ENCODE data around the gene LUZP1. TPM values are rescaled to one million over a fixed set of nuclear protein-coding genes. Genes with fewer than 3 reads are reported as not detected.

Gene LUZP1
- polyA plus RNA-seq, 1 of the 3 experiments (the other 2 are of a cell fraction) = 8.9 TPM

- TF ChIP-seq, protein P1, sequence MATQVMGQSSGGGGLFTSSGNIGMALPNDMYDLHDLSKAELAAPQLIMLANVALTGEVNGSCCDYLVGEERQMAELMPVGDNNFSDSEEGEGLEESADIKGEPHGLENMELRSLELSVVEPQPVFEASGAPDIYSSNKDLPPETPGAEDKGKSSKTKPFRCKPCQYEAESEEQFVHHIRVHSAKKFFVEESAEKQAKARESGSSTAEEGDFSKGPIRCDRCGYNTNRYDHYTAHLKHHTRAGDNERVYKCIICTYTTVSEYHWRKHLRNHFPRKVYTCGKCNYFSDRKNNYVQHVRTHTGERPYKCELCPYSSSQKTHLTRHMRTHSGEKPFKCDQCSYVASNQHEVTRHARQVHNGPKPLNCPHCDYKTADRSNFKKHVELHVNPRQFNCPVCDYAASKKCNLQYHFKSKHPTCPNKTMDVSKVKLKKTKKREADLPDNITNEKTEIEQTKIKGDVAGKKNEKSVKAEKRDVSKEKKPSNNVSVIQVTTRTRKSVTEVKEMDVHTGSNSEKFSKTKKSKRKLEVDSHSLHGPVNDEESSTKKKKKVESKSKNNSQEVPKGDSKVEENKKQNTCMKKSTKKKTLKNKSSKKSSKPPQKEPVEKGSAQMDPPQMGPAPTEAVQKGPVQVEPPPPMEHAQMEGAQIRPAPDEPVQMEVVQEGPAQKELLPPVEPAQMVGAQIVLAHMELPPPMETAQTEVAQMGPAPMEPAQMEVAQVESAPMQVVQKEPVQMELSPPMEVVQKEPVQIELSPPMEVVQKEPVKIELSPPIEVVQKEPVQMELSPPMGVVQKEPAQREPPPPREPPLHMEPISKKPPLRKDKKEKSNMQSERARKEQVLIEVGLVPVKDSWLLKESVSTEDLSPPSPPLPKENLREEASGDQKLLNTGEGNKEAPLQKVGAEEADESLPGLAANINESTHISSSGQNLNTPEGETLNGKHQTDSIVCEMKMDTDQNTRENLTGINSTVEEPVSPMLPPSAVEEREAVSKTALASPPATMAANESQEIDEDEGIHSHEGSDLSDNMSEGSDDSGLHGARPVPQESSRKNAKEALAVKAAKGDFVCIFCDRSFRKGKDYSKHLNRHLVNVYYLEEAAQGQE (IDR thresholded peaks at IDR 0.05; ENCODE audit: low read depth, low read length) = no peak
- TF ChIP-seq MEF2A (IDR thresholded peaks at IDR 0.05; ENCODE audit: borderline replicate concordance, low read depth) (no peak), NRF1 (IDR thresholded peaks at IDR 0.05; ENCODE audit: low read depth, low read length) (no peak), RCOR1 (IDR thresholded peaks at IDR 0.05; ENCODE audit: low read length) (no peak), TAF1 (IDR thresholded peaks at IDR 0.05; ENCODE audit: borderline replicate concordance, low read depth, low read length) (no peak), SMC3 (IDR thresholded peaks at IDR 0.05; ENCODE audit: low read depth, low read length) (no peak)
Measured at GRCh38 chr1:23051290-23051909, 117.3 kb downstream of the LUZP1 start (continued).

GRCh38 chr1:23050201-23050600 is 118.5 kb downstream of the LUZP1 start:
- ChIA-PET CTCF (interaction anchor here (1.0 to 1.1 kb wide), 2 partner anchors 9 to 134 kb away, joined by 3 to 5 read pairs; no protein-coding TSS in a partner anchor), POLR2A (no interaction called here)
- H3F3A ChIP-seq (replicated peaks; ENCODE audit: insufficient read depth) = peaks cover 19% of the 10 kb centered on the region
- H3K27ac ChIP-seq (ENCODE audit: low read depth in 2 of 2, low read length in 1 of 2) = peak overlapping the region in 1 of 2 experiments; percentile 5; a peak in 1 of 4 replicates
- H3K4me2 ChIP-seq = no peak overlapping the region
- no peaks in the 10 kb centered on the region for H3K27me3 ChIP-seq (ENCODE audit: insufficient read depth)
- WGBS (ENCODE audit: low lambda C conversion rate) = 87% methylated on average over 7 of the region's 7 CpGs
- H3K4me1 ChIP-seq (ENCODE audit: control insufficient read depth in 1 of 2, insufficient read depth in 2 of 2, low read depth in 1 of 2, low read length in 1 of 2) = peaks cover 4 to 15% of the 10 kb centered on the region in 2 experiments
- H3K9me3 ChIP-seq = no peaks in the 10 kb centered on the region
- no peak for DNase-seq
- no peak overlapping the region for H3K4me3 ChIP-seq (ENCODE audit: low read depth in 2 of 2, low read length in 1 of 2)
- peaks cover 30 to 34% of the 10 kb centered on the region in 2 experiments for H3K36me3 ChIP-seq (replicated peaks in 1 of 2; ENCODE audit: control insufficient read depth in 1 of 2, insufficient read depth in 2 of 2, low read length in 1 of 2)
- no peak overlapping the region for H2AFZ ChIP-seq (ENCODE audit: low read depth)
- H4K20me1 ChIP-seq (ENCODE audit: insufficient read depth) = peaks cover 21% of the 10 kb centered on the region
- TF ChIP-seq NRF1 (IDR thresholded peaks at IDR 0.05; ENCODE audit: low read depth, low read length) (no peak), SIN3A (IDR thresholded peaks at IDR 0.05; ENCODE audit: borderline replicate concordance, low read depth, low read length) (no peak), YY1 (IDR thresholded peaks at IDR 0.05; ENCODE audit: low read depth) (no peak), USF2 (IDR thresholded peaks at IDR 0.05; ENCODE audit: borderline replicate concordance, low read depth, low read length) (no peak), TAF1 (IDR thresholded peaks at IDR 0.05; ENCODE audit: borderline replicate concordance, low read depth, low read length) (no peak), FOXJ3 (CRISPR knock-in tag; IDR thresholded peaks at IDR 0.05) (no peak), USF1 (IDR thresholded peaks at IDR 0.05; ENCODE audit: borderline replicate concordance, low read depth) (no peak), GATA2 (CRISPR knock-in tag; IDR thresholded peaks at IDR 0.05) (no peak), FOSL2 (IDR thresholded peaks at IDR 0.05; ENCODE audit: borderline replicate concordance, low read depth) (no peak), NFIC (IDR thresholded peaks at IDR 0.05; ENCODE audit: borderline replicate concordance) (no peak)
- TF ChIP-seq, protein P1 (IDR thresholded peaks at IDR 0.05; ENCODE audit: low read depth, low read length) = no peak
- TF ChIP-seq, protein P2, sequence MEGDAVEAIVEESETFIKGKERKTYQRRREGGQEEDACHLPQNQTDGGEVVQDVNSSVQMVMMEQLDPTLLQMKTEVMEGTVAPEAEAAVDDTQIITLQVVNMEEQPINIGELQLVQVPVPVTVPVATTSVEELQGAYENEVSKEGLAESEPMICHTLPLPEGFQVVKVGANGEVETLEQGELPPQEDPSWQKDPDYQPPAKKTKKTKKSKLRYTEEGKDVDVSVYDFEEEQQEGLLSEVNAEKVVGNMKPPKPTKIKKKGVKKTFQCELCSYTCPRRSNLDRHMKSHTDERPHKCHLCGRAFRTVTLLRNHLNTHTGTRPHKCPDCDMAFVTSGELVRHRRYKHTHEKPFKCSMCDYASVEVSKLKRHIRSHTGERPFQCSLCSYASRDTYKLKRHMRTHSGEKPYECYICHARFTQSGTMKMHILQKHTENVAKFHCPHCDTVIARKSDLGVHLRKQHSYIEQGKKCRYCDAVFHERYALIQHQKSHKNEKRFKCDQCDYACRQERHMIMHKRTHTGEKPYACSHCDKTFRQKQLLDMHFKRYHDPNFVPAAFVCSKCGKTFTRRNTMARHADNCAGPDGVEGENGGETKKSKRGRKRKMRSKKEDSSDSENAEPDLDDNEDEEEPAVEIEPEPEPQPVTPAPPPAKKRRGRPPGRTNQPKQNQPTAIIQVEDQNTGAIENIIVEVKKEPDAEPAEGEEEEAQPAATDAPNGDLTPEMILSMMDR (IDR thresholded peaks at IDR 0.05) = no peak
- H3K79me2 ChIP-seq (ENCODE audit: insufficient read depth) = peaks cover 77% of the 10 kb centered on the region
- H3K9ac ChIP-seq = no peak overlapping the region
- H3K9me2 ChIP-seq = no peaks in the 10 kb centered on the region
